HEK293 (cell line): ENCODE results near the gene MLF2.

Experiments
- CTCF ChIP-seq: fragments of 450-650 bp; formaldehyde crosslinking; IDR thresholded peaks from 2 replicates; pipeline ENCODE4 v1.5.1; 2016; ENCODE audit warnings: missing biosample characterization, missing genetic modification characterization
- REPIN1 ChIP-seq: fragments of 450-650 bp; formaldehyde crosslinking; IDR thresholded peaks from 2 replicates; pipeline ENCODE4 v1.5.1; 2017; ENCODE audit warnings: missing biosample characterization, missing genetic modification characterization, low read depth
- YY1 ChIP-seq: fragments of 450-650 bp; formaldehyde crosslinking; IDR thresholded peaks from 2 replicates; pipeline ENCODE4 v1.5.1; 2018; ENCODE audit warnings: missing biosample characterization, missing genetic modification characterization
- ZNF221 ChIP-seq: fragments of 450-650 bp; formaldehyde crosslinking; IDR thresholded peaks from 2 replicates; pipeline ENCODE4 v1.5.1; 2017; ENCODE audit warnings: missing biosample characterization, missing genetic modification characterization, borderline replicate concordance
- ZNF324 ChIP-seq: fragments of 450-650 bp; formaldehyde crosslinking; IDR thresholded peaks from 2 replicates; pipeline ENCODE4 v1.5.1; 2016; ENCODE audit warnings: missing biosample characterization, missing genetic modification characterization
- ZNF560 ChIP-seq: fragments of 450-650 bp; formaldehyde crosslinking; IDR thresholded peaks from 2 replicates; pipeline ENCODE4 v1.5.1; 2017; ENCODE audit warnings: missing biosample characterization, missing genetic modification characterization, borderline replicate concordance
- ZNF704 ChIP-seq: fragments of 450-650 bp; formaldehyde crosslinking; IDR thresholded peaks from 2 replicates; pipeline ENCODE4 v1.5.1; 2016; ENCODE audit warnings: missing biosample characterization, missing genetic modification characterization
- TF ChIP-seq, protein P1 (sequence below): sonication (generic); formaldehyde crosslinking; IDR thresholded peaks from 2 replicates; pipeline ENCODE4 v1.8.1; 2022; ENCODE audit warnings: mild to moderate bottlenecking, moderate library complexity, missing genetic modification reagents

GRCh38 chr12:6699259-6699988, 53.5 kb downstream of the MLF2 start:
- TF ChIP-seq CTCF (tag by site-specific recombination) (no peak), ZNF704 (tag by site-specific recombination) (no peak), ZNF324 (tag by site-specific recombination) (no peak), REPIN1 (tag by site-specific recombination) (no peak), ZNF560 (tag by site-specific recombination) (no peak), ZNF221 (tag by site-specific recombination) (no peak), YY1 (no peak)
- TF ChIP-seq, protein P1, sequence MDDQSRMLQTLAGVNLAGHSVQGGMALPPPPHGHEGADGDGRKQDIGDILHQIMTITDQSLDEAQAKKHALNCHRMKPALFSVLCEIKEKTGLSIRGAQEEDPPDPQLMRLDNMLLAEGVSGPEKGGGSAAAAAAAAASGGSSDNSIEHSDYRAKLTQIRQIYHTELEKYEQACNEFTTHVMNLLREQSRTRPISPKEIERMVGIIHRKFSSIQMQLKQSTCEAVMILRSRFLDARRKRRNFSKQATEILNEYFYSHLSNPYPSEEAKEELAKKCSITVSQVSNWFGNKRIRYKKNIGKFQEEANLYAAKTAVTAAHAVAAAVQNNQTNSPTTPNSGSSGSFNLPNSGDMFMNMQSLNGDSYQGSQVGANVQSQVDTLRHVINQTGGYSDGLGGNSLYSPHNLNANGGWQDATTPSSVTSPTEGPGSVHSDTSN, result no peak
